Putamen (tissue), 1 donor: ENCODE results near the gene LBH.

Source experiments
- DNase-seq: peaks from one replicate; pipeline ENCODE4 v3.0.0-alpha.2; 2016; ENCODE audit warnings: low spot score

Gene LBH

GRCh38 chr2:30217644-30218337 is 13.5 kb upstream of the LBH start:
- no peak for DNase-seq

DNA sequence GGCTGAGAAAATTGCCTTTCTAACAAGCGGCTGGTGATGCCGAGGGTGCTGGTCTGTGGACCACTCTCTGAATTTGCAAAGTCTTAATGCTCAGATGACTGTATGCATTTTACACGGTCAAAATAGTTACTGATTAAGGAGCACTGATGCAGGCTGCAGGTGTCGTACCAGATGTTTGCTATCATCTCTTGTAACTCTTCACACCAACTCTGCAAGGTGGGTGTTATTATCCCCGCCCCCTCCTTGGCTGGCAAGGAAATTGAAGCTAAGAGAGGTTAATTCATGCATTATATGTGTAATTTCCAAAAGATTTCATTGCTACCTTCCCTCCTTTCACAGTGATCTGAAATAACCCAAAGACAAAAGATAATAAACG is 13.0 kb upstream of the LBH start:
- DNase-seq = no peak

DNA sequence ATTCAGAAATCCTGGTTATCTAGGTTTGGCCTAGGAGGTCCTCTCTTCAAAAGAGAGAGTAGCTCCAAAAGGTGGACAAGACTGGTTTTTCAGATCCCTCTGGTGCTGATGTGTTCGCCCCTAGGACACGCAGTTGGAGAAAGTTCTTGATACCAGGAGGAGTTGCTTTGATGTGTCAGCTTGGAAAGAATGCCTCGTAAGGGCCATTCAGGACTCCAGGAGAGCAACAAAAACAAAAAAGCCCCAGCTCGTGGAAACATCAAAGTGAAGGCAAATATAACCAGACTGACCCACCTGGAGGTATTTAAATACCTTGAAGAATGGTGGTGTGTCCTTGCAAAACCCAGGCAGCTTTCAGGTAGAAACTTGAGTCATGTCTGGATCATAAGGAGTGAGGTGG is 12.5 kb upstream of the LBH start:
- DNase-seq = no peak

DNA sequence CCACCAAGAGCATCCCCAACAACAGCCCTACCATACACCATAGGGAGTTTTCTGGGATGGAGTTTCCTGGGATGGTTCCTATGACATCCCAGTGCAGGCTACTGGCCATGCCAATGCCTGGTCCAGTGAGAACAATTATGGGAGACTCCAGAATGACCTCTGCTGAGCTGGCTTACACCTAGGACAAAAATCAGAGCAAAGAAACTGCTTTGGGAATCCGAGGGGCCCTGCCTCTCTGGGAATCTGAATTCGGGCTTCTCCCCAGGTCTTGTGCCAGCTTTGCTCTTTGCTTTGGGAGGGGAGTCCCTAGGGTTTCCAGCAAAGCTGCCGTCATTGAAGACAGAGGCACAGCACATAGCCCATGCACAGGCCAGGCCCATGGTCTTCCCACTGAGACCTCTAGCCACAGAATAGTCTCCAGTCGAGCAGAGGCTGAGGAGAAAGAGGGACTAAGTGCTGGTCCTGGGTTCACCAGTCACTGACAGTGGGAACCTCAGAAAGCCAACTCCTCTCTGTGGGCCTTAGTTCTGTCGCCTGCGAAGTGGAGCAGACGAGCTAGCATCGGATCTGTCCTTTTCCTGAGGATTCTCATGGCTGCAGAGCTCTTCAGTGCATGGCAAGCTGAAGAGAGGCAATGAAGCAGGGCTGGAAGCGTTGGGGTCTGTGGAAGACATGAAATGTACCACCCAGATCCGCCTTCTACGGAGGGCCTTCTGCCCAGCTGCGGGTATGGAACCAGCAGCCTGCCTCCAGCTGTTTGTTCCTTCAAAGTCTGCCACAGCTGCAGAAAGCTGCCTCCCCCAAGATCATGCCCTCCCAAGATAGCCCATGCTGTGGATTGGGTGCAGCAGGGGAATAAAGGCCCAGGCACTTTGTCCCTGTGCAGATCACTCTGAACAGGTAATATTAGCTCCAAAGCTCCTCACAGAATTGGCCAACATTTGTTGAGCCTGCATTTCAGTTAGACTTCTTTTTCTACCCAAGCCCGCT is 11.2 kb upstream of the LBH start:
- no peak for DNase-seq

- DNase-seq = no peak
Measured at GRCh38 chr2:30221531-30221930, 9.8 kb upstream of the LBH start.

DNA sequence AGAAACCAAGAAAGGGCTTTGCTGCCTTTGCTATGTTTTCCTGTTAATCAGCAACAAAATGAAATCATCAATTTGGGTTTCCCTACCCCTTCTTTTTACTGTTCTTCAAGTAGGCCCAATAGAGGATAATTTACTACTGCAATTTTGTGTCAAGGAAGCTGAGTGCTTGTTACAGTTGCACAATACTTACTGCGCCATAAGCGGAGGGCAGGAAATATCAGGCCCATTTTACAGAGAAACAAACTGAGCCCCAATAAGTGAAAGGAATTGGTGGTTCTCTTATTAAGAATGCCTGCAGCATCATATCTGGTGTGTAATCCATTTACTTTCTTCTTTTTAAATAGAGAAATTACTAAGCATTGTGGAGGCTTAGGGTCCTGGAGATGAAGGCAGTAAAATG is 9.3 kb upstream of the LBH start:
- DNase-seq = no peak

- DNase-seq = no peak
Measured at GRCh38 chr2:30222636-30223360, 8.5 kb upstream of the LBH start.

GRCh38 chr2:30223413-30223874 is 7.9 kb upstream of the LBH start:
- DNase-seq = no peak

DNA sequence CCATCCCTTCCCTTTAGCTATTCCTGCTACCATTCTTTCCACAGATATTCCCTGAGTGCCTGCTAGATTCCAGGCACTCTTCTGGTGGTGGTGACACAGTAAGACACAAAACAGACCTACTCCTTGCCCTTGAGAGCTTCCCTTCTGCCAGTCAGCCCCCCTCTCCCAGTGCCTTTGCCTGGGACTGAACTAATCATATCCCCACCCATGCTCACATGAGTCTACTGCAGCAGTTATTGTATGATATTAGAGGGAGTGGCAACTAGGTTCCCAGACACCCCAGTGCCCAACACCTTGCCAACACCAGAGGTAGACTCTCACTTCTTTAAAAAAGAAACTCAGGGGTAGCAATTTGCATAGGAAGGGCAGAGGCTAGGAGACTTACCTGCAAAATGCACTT is 7.2 kb upstream of the LBH start:
- DNase-seq = no peak

DNA sequence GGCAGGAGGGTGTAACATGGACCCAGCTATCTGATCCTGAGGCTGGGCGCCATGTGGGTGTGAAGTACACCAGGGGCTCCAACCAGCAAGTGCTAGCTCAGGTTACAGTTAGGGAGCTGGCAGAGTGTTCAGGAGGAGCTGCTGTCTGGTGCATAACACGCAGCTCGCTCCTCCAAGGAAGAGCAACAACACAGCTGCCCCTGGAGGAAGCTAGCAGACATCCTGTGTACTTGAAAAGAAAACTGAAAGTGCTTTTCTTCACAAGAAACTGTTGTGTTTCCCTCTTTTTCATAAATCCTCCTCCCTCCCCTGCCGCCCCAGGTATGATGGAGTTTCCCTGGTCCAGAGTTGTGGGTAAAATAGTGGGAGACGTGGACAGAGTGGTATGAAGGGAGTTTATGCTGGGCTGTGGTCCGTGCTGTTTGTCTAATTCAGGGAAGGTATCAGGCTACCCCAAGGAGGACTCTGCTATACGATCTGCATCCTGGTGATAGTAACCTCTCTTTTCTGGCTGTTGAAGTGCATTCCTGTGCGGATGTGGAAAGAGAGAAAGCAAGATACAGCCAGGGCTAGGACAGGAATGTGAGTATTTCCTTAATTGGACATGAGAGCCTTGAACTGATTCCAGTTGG is 6.1 kb upstream of the LBH start:
- DNase-seq = no peak

DNA sequence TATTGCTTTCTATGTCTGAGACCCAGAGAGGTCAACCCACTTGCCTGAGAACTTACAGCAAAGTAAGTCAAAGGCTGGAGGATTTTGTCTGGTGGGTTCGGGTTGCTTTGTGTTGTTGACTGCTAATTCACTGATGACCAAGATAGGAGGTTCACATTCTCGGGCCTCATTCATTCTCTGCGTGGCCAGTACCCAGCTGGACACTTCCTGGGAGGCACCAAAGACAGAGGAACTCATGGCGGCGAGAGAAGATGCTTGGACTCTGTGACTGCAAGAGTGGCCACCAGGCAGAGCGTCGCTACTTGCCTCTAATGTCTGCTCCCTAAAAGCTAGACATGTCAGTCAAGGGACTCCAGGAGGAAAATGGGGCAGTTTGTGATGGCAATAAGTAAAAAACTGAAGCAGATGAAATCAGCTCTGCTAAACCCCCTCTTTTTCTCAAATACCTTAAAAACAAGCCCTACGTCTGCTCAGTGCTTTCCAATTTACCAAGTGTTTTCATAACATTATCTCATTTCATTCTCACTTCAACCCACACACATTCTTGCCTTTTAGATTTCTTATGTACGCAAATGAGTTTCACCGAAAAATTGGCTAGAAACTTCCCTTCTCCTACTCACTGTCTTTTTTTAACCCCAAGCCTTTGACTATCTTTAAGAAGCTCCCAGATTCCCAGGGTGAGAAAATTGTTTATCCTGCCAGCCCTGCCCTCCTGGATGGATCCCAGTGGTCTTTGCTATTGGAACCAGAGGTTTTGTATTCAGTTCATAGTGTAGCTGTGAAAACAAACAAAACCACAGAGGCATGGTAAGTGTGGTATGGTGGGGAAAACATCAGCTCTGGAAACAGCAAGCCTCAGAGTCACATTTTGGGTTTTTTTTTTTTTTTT is 4.9 kb upstream of the LBH start:
- no peak for DNase-seq

DNA sequence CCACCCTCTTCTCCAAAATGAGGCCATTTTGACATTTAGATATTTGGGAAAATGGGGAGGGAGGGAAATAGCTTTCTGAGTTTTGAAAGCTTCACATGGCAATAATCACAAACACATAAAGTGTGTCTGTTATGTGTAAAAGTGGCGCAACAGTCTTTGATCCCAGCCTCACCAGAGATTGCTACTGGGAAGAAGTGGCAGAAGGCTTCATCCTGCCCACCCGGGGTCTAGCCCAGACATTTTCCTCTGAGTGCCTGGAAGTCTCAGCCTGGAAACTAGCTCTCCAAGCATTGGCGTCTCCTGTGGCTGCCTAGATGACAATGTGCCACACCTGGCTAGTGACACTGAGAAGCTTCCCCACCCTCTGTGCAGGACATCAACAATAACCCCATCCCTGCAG is 1.7 kb upstream of the LBH start:
- no peak for DNase-seq

DNA sequence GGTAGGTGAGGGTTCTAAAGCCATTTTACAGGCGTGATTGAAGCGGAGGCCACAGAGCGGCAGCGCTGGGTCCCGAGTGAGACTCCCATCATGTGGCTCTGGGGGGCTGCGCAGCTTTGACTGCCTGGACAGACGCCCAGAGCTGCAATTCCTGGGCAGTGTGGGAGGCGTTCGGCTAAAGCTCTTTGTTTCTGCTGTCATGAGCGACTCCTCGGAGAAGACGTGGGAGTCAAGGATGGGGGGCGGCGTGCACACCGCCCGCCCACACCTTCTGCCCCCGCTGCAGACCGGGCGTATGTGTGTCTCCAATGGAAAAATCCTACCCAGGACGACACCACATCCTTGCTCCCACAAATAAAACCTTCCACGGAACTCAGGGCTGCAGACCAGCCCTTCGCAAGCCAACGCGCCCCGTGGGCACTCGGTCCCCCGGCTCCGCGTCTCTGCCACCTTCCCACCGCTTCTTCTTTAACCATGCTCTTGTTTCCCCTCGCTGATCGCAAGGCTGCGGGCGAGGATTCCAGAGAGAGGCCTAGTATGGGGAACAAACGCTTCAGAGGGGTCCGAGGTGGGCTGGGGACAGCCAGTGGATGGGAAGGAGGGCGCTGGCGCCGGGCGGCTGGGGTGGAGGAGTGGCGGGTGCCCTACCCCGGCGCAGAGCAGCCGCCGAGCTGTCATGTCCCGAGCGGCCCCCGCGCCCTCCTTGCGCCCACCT is 680 bp upstream of the LBH start:
- DNase-seq = no peak

GRCh38 chr2:30231996-30232800 is 864 bp downstream of the LBH start:
- DNase-seq = no peak

DNA sequence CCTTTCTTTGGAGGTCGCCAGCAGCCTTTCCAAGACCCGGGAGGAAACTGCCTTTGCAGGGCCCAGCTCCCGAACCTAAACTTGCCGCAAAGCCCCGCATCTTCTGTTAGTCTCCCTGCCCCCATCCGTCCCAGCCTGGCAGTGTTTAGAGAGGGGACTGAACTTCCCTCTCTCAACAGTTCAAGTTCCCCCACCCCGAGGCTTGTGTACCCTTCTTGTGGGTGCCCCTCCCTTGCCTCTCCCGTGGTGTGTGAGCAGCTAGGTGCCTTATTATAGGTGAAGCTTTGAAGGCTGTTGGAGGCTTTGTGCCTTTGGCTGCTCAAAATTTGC is 1.4 kb downstream of the LBH start:
- no peak for DNase-seq

GRCh38 chr2:30233271-30234009 is 2.1 kb downstream of the LBH start:
- no peak for DNase-seq

GRCh38 chr2:30234180-30234971 is 3.0 kb downstream of the LBH start:
- no peak for DNase-seq

- no peak for DNase-seq
Measured at GRCh38 chr2:30235008-30235655, 3.8 kb downstream of the LBH start.
